ENCODE results near the gene IGFN1. TPM values are rescaled to one million over a fixed set of nuclear protein-coding genes. Genes with fewer than 3 reads are reported as not detected.

Gene IGFN1
- 0.93 to 1.6 TPM (median 1.0 TPM) in 3 replicates for total RNA-seq

DNA sequence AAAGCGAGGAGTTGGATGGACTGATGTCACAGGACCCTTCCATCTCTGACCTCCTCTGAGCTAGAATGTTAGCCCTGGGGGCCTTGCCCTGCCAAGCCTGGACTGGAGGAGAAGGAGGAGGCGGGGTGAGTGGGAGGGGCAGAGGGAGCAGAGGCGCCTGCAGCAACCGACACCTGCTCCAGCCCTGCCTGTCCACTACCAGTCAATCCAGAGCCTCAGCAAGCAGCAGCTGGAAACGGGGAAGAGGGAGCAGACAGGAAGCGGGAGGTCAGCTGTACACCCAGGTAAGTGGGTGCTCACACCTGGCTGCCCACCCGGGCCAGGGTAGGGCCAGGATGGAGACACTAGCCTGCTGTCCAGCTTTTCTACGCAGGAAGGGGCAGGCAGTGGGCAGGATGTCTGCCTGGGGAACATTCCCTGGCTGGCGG, at the start of gene IGFN1:
Gene IGFN1, plus strand, starts transcription at position 201 of the 428 bp plus-strand sequence. CDS start 2,470 bp downstream, outside the sequence.
- no peak for DNase-seq (ENCODE audit: low spot score in 2 of 2, unreplicated experiment in 2 of 2)
- Mint-ChIP-seq H3K27ac (no peak within 1 kb of the TSS), H3K4me1 (peaks cover 10% of the 10 kb centered on the region), H3K9me3 (no peaks in the 10 kb centered on the region), H3K4me3 (no peak within 1 kb of the TSS), H3K27me3 (ENCODE audit: low read depth) (peaks cover 27% of the 10 kb centered on the region), H3K36me3 (no peaks in the 10 kb centered on the region)
- TF ChIP-seq, protein P1, sequence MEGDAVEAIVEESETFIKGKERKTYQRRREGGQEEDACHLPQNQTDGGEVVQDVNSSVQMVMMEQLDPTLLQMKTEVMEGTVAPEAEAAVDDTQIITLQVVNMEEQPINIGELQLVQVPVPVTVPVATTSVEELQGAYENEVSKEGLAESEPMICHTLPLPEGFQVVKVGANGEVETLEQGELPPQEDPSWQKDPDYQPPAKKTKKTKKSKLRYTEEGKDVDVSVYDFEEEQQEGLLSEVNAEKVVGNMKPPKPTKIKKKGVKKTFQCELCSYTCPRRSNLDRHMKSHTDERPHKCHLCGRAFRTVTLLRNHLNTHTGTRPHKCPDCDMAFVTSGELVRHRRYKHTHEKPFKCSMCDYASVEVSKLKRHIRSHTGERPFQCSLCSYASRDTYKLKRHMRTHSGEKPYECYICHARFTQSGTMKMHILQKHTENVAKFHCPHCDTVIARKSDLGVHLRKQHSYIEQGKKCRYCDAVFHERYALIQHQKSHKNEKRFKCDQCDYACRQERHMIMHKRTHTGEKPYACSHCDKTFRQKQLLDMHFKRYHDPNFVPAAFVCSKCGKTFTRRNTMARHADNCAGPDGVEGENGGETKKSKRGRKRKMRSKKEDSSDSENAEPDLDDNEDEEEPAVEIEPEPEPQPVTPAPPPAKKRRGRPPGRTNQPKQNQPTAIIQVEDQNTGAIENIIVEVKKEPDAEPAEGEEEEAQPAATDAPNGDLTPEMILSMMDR (IDR thresholded peaks at IDR 0.05; ENCODE audit: unreplicated experiment) = no peak

- Mint-ChIP-seq H3K27me3 (ENCODE audit: low read depth) (no peaks in the 10 kb centered on the region), H3K36me3 (peaks cover 37% of the 10 kb centered on the region), H3K9me3 (no peaks in the 10 kb centered on the region), H3K4me1 (peaks cover 11% of the 10 kb centered on the region), H3K27ac (no peak overlapping the region), H3K4me3 (no peak overlapping the region)
- TF ChIP-seq, protein P1 (IDR thresholded peaks at IDR 0.05; ENCODE audit: unreplicated experiment) = no peak
- no peak for DNase-seq (ENCODE audit: low spot score in 2 of 2, unreplicated experiment in 2 of 2)
Measured at GRCh38 chr1:201140941-201141260, 49.7 kb upstream of the IGFN1 start.

GRCh38 chr1:201141418-201141817, 49.2 kb upstream of the IGFN1 start:
- Mint-ChIP-seq H3K27me3 (ENCODE audit: low read depth) (no peaks in the 10 kb centered on the region), H3K4me3 (no peak overlapping the region), H3K4me1 (peaks cover 10% of the 10 kb centered on the region), H3K9me3 (no peaks in the 10 kb centered on the region), H3K27ac (no peak overlapping the region), H3K36me3 (peaks cover 43% of the 10 kb centered on the region)
- TF ChIP-seq, protein P1 (IDR thresholded peaks at IDR 0.05; ENCODE audit: unreplicated experiment) = no peak
- no peak for DNase-seq (ENCODE audit: low spot score in 2 of 2, unreplicated experiment in 2 of 2)

- TF ChIP-seq, protein P1 (IDR thresholded peaks at IDR 0.05; ENCODE audit: unreplicated experiment) = no peak
- DNase-seq (ENCODE audit: low spot score in 2 of 2, unreplicated experiment in 2 of 2) = no peak
- Mint-ChIP-seq H3K27me3 (ENCODE audit: low read depth) (no peaks in the 10 kb centered on the region), H3K27ac (peak overlapping the region; percentile 15), H3K9me3 (no peaks in the 10 kb centered on the region), H3K4me1 (peaks cover 9% of the 10 kb centered on the region), H3K4me3 (no peak overlapping the region), H3K36me3 (peaks cover 49% of the 10 kb centered on the region)
Measured at GRCh38 chr1:201142011-201142848, 48.4 kb upstream of the IGFN1 start.

DNA sequence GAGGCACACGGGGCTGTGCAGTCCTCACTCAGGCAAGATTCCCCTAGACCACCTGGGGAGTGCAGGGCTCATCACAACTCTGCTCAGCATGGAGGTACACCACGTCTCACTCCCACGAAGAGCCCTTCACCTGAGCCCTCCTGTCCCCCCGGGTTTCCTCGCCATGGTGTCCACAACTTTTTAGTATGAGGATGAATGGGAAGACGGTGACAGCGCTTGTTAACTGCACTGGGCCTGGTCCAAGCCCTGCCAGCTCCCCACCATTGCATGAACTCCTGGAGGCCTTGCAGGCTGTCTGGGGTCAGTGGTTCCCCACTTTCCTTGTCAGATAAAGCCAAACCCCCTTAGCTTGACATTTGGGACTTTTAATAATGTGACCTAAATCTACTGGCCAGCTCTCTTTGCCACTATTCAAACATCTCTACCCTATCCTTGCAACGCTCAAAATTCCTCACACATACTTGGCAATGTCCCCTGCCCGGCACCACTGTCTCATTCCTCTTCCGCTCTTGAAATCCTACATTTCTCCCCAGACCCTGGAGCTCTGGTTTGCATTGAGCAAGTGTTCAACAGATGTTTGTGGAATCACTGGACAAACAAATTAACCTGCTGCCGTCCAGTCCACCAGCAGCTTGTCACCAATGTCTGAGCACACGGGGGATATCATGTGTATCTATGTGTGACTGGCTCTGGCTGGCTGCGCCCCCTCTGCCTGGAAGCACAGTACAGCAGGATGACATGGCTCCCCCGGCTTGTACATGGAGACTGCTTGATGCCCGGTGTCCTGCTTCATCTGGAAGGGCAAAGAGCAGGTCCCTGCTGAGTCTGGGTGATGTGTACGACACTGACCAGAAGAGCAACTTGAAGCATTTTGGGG, 47.5 kb upstream of the IGFN1 start:
- no peak for DNase-seq (ENCODE audit: low spot score in 2 of 2, unreplicated experiment in 2 of 2)
- H3K27ac Mint-ChIP-seq = no peak overlapping the region
- peaks cover 7% of the 10 kb centered on the region for H3K4me1 Mint-ChIP-seq
- H3K4me3 Mint-ChIP-seq = no peak overlapping the region
- TF ChIP-seq, protein P1 (IDR thresholded peaks at IDR 0.05; ENCODE audit: unreplicated experiment) = no peak
- no peaks in the 10 kb centered on the region for H3K9me3 Mint-ChIP-seq
- peaks cover 56% of the 10 kb centered on the region for H3K36me3 Mint-ChIP-seq
- H3K27me3 Mint-ChIP-seq (ENCODE audit: low read depth) = no peaks in the 10 kb centered on the region

Measured in mesothelial cell of epicardium (in vitro differentiated cells).